Epidermal melanocyte (primary cell): Measurements from ENCODE around the gene H6PD.

Experiments used
- DNase-seq: peaks from one replicate; pipeline ENCODE4 v3.0.0; 2011; ENCODE audit warnings: low spot score; ENCODE audit not compliant: insufficient read length

H6PD gene

GRCh38 chr1:9240914-9241820 is 6.6 kb downstream of the H6PD start:
- DNase-seq: no peak

- no peak for DNase-seq
These were observed 7.3 kb downstream of the H6PD start for GRCh38 chr1:9241891-9242290.

GRCh38 chr1:9242338-9242969 is 7.9 kb downstream of the H6PD start:
- DNase-seq: no peak

GRCh38 chr1:9243066-9243739 is 8.6 kb downstream of the H6PD start:
- DNase-seq: no peak

- DNase-seq: no peak
These were observed 10.1 kb downstream of the H6PD start for GRCh38 chr1:9244501-9245229.

- no peak for DNase-seq
These were observed 10.7 kb downstream of the H6PD start for GRCh38 chr1:9245230-9245619.

- no peak for DNase-seq
These were observed 11.1 kb downstream of the H6PD start for GRCh38 chr1:9245661-9246060.

- no peak for DNase-seq
These were observed 11.6 kb downstream of the H6PD start for GRCh38 chr1:9246215-9246614.

- DNase-seq: no peak
These were observed 12.5 kb downstream of the H6PD start for GRCh38 chr1:9246841-9247785.

GRCh38 chr1:9247894-9248293 is 13.3 kb downstream of the H6PD start:
- no peak for DNase-seq

GRCh38 chr1:9248341-9249262 is 14.0 kb downstream of the H6PD start:
- DNase-seq: no peak

GRCh38 chr1:9249263-9249533 is 14.6 kb downstream of the H6PD start:
- no peak for DNase-seq

- DNase-seq: no peak
These were observed 15.2 kb downstream of the H6PD start for GRCh38 chr1:9249534-9250410.

- no peak for DNase-seq
These were observed 16.1 kb downstream of the H6PD start for GRCh38 chr1:9250411-9251381.

- no peak for DNase-seq
These were observed 16.9 kb downstream of the H6PD start for GRCh38 chr1:9251501-9251900.

GRCh38 chr1:9253004-9253403 is 18.4 kb downstream of the H6PD start:
- DNase-seq: no peak

GRCh38 chr1:9253453-9254105 is 19.0 kb downstream of the H6PD start:
- DNase-seq: no peak
